Uterus (tissue), 4 donors: Measurements from ENCODE around the gene HSPH1. TPM values are rescaled to one million over a fixed set of nuclear protein-coding genes. Genes with fewer than 3 reads are reported as not detected.

Experiments
- DNase-seq, 2 donors: peaks; one replicate each; pipeline ENCODE4 v3.0.0-alpha.2; 2019 to 2020
- H3K27ac ChIP-seq, 2 donors: fragments of 200-600 bp; sonication (generic); 1 replicate in 1 of 2; 2 replicates in 1 of 2; pipeline ENCODE4 v1.5.1; 2016 to 2018
- H3K27me3 ChIP-seq, 2 donors: fragments of 200-600 bp; sonication (generic); one replicate each; pipeline ENCODE4 v1.5.1; 2018 to 2019; ENCODE audit warnings: control low read depth in 1 of 2
- H3K36me3 ChIP-seq, 2 donors: fragments of 200-600 bp; sonication (generic); one replicate each; pipeline ENCODE4 v1.5.1; 2019; ENCODE audit warnings: control low read depth in 1 of 2
- H3K4me1 ChIP-seq, 2 donors: fragments of 200-600 bp; sonication (generic); one replicate each; pipeline ENCODE4 v1.5.1; 2018 to 2019; ENCODE audit warnings: control low read depth in 1 of 2
- H3K4me3 ChIP-seq, 2 donors: fragments of 200-600 bp; sonication (generic); 1 replicate in 1 of 2; 2 replicates in 1 of 2; pipeline ENCODE4 v1.5.1; 2018 to 2019; ENCODE audit warnings: mild to moderate bottlenecking in 1 of 2
- H3K9me3 ChIP-seq, 2 donors: fragments of 200-600 bp; sonication (generic); one replicate each; pipeline ENCODE4 v1.5.1; 2019; ENCODE audit warnings: control low read depth in 1 of 2
- CTCF ChIP-seq, 4 experiments: fragments of 200-600 bp in 2 of 4; fragments of 450-650 bp in 2 of 4; sonication (generic) in 2 of 4; IDR thresholded peaks; one replicate each; pipeline ENCODE4 v1.5.1; 2016 to 2019; ENCODE audit warnings: antibody characterized with exemption in 4 of 4, mild to moderate bottlenecking in 2 of 4, moderate library complexity in 1 of 4
- POLR2A ChIP-seq, 2 donors: fragments of 450-650 bp; IDR thresholded peaks; one replicate each; pipeline ENCODE4 v1.6.1; 2016; ENCODE audit warnings: antibody characterized with exemption in 2 of 2, mild to moderate bottlenecking in 1 of 2, moderate library complexity in 1 of 2
- intact Hi-C: fragments of 100-400 bp; cut with DNase I; formaldehyde crosslinking; loops from one replicate; pipeline ENCODE4 v1.15.1; 2023; ENCODE audit warnings: low total_unique reads
- total RNA-seq, 4 donors: library from RNA; depleted of rRNA in 3 of 4; stranded (reverse); fragments of >200 nt in 3 of 4; gene quantifications; one replicate each; pipeline versions ENCODE4 v1.1.0 to v1.2.4, GENCODE V29; 2014 to 2023
- donor health status: DM: yes; HTN: yes; CAD: no.

The HSPH1 gene
- total RNA-seq, 4 donors from 2014 or later, result 11.3 to 74.7 (median 46.2) TPM

- Histone ChIP-seq H3K9me3 (no peaks in the 10 kb centered on the region), H3K4me3 (no peak overlapping the region), H3K27me3 (no peaks in the 10 kb centered on the region), H3K4me1 (no peaks in the 10 kb centered on the region), H3K36me3 (no peaks in the 10 kb centered on the region), H3K27ac (no peak overlapping the region)
- TF ChIP-seq CTCF (IDR thresholded peaks at IDR 0.05) (no peak), POLR2A (IDR thresholded peaks at IDR 0.05) (no peak)
- no peak for DNase-seq
- intact Hi-C loops, result no loop called here
Observed at GRCh38 chr13:31129419-31129818, 32.3 kb downstream of the HSPH1 start.

GRCh38 chr13:31124204-31124603 lies 37.5 kb downstream of the HSPH1 start:
- H3K27ac ChIP-seq, result no peak overlapping the region
- H3K9me3 ChIP-seq, result no peaks in the 10 kb centered on the region
- H3K36me3 ChIP-seq, result no peaks in the 10 kb centered on the region
- H3K27me3 ChIP-seq, result no peaks in the 10 kb centered on the region
- no peak overlapping the region for H3K4me3 ChIP-seq
- intact Hi-C loops, result no loop called here
- H3K4me1 ChIP-seq, result no peaks in the 10 kb centered on the region
- DNase-seq, result no peak
- TF ChIP-seq POLR2A (IDR thresholded peaks at IDR 0.05) (no peak), CTCF (IDR thresholded peaks at IDR 0.05) (no peak)

GRCh38 chr13:31122544-31123260 lies 39.0 kb downstream of the HSPH1 start:
- H3K4me3 ChIP-seq, result no peak overlapping the region
- H3K27me3 ChIP-seq, result no peaks in the 10 kb centered on the region
- no peaks in the 10 kb centered on the region for H3K4me1 ChIP-seq
- no peaks in the 10 kb centered on the region for H3K9me3 ChIP-seq
- DNase-seq, result no peak
- H3K36me3 ChIP-seq, result no peaks in the 10 kb centered on the region
- intact Hi-C loops, result no loop called here
- no peak for TF ChIP-seq CTCF (IDR thresholded peaks at IDR 0.05)
- no peak for TF ChIP-seq POLR2A (IDR thresholded peaks at IDR 0.05)
- H3K27ac ChIP-seq, result no peak overlapping the region

- Histone ChIP-seq H3K4me3 (no peak overlapping the region), H3K27ac (no peak overlapping the region)
- no peak for DNase-seq
Observed at GRCh38 chr13:31122143-31122542, 39.6 kb downstream of the HSPH1 start.

More at GRCh38 chr13:31122143-31122542, 39.6 kb downstream of the HSPH1 start:
- no peaks in the 10 kb centered on the region for H3K36me3 ChIP-seq
- no peaks in the 10 kb centered on the region for H3K4me1 ChIP-seq
- intact Hi-C loops, result no loop called here
- no peak for TF ChIP-seq CTCF (IDR thresholded peaks at IDR 0.05)
- TF ChIP-seq POLR2A (IDR thresholded peaks at IDR 0.05), result no peak
- H3K27me3 ChIP-seq, result no peaks in the 10 kb centered on the region
- H3K9me3 ChIP-seq, result no peaks in the 10 kb centered on the region
